B cell (primary cell): ENCODE data around the gene FAM131C. TPM values are rescaled to one million over a fixed set of nuclear protein-coding genes. Genes with fewer than 3 reads are reported as not detected.

Source experiments
- ATAC-seq: fragments of 200-7000 bp; cut with Tn5 transposase; one replicate; pipeline ENCODE4 v1.10.0; 2021; ENCODE audit warnings: low read depth, mild to moderate bottlenecking, moderate number of reproducible peaks, moderate library complexity
- CTCF ChIA-PET: fragments of 350-600 bp; sonication (Branson Sonifier 250); formaldehyde crosslinking; loops from one replicate; lab custom pipeline; 2021; ENCODE audit warnings: antibody characterized with exemption, inconsistent platforms; lab: Charles Lee
- POLR2A ChIA-PET: fragments of 350-600 bp; sonication (Branson Sonifier 250); formaldehyde crosslinking; loops from one replicate; lab custom pipeline; 2021; ENCODE audit warnings: antibody characterized with exemption; lab: Charles Lee
- DNase-seq: peaks from one replicate; pipeline ENCODE4 v3.0.0; 2013
- H2AFZ ChIP-seq: 2 replicates; pipeline ENCODE4 v1.6.1; 2012; ENCODE audit warnings: mild to moderate bottlenecking, low read depth, low read length; ENCODE audit not compliant: insufficient read depth, poor library complexity, severe bottlenecking
- H3K27ac ChIP-seq, 2 donors: 1 replicate in 1 of 2; 2 replicates in 1 of 2; pipeline ENCODE4 v1.5.1; 2012 to 2013; ENCODE audit warnings: low read length in 2 of 2, mild to moderate bottlenecking in 2 of 2, moderate library complexity in 1 of 2
- H3K27me3 ChIP-seq, 4 experiments: fragments of 200-600 bp in 1 of 4; sonication (generic) in 1 of 4; replicated peaks in 1 of 4; 1 replicate in 2 of 4; 2 replicates in 2 of 4; pipeline versions ENCODE4 v1.6.1 to v1.7.0; 2013 to 2016; ENCODE audit warnings: low read length in 3 of 4, mild to moderate bottlenecking in 2 of 4, mixed read lengths in 1 of 4, moderate library complexity in 1 of 4; ENCODE audit not compliant: insufficient read depth in 4 of 4, control insufficient read depth in 3 of 4; ENCODE audit errors: control extremely low read depth in 1 of 4
- H3K36me3 ChIP-seq, 2 experiments: replicated peaks in 1 of 2; 1 replicate in 1 of 2; 2 replicates in 1 of 2; pipeline versions ENCODE4 v1.6.1 to v1.7.1; 2013; ENCODE audit warnings: low read length in 1 of 2; ENCODE audit not compliant: insufficient read depth in 2 of 2, control insufficient read depth in 1 of 2; ENCODE audit errors: control extremely low read depth in 1 of 2, extremely low read depth in 1 of 2
- H3K4me1 ChIP-seq, 2 donors: fragments of 200-600 bp in 1 of 2; sonication (generic) in 1 of 2; 1 replicate in 1 of 2; 2 replicates in 1 of 2; pipeline versions ENCODE4 v1.5.1 to v1.6.1; 2013 to 2017; ENCODE audit warnings: low read length in 2 of 2; ENCODE audit not compliant: control insufficient read depth in 2 of 2, insufficient read depth in 2 of 2
- H3K4me2 ChIP-seq: replicated peaks from 2 replicates; pipeline ENCODE3; 2012; ENCODE audit warnings: mild to moderate bottlenecking, low read depth, low read length; ENCODE audit not compliant: poor library complexity, severe bottlenecking
- H3K4me3 ChIP-seq, 5 experiments: fragments of 200-600 bp in 1 of 5; sonication (generic) in 1 of 5; 1 replicate in 3 of 5; 2 replicates in 2 of 5; pipeline versions ENCODE4 v1.5.1 to v1.7.0; 2011 to 2016; ENCODE audit warnings: low read length in 4 of 5, mild to moderate bottlenecking in 4 of 5, low read depth in 2 of 5, control low read depth in 1 of 5, moderate library complexity in 1 of 5; ENCODE audit not compliant: insufficient read depth in 1 of 5; ENCODE audit errors: control extremely low read depth in 1 of 5, extremely low read depth in 1 of 5
- H3K79me2 ChIP-seq: fragments of 200-600 bp; sonication (generic); one replicate; pipeline ENCODE4 v1.6.0; 2016; ENCODE audit warnings: low read length; ENCODE audit not compliant: control insufficient read depth, insufficient read depth
- H3K9ac ChIP-seq: fragments of 200-600 bp; sonication (generic); 2 replicates; pipeline ENCODE4 v1.6.1; 2017; ENCODE audit warnings: mild to moderate bottlenecking, low read length, moderate library complexity
- H3K9me3 ChIP-seq, 3 donors: one replicate each; pipeline versions ENCODE4 v1.6.1 to v1.7.1; 2013; ENCODE audit warnings: low read length in 2 of 3; ENCODE audit not compliant: control insufficient read depth in 2 of 3, insufficient read depth in 1 of 3; ENCODE audit errors: control extremely low read depth in 1 of 3
- H4K20me1 ChIP-seq: 2 replicates; pipeline ENCODE4 v1.6.0; 2012; ENCODE audit warnings: mild to moderate bottlenecking, low read length; ENCODE audit not compliant: insufficient read depth, control insufficient read depth, poor library complexity, severe bottlenecking
- H3K27ac Mint-ChIP-seq: one replicate; pipeline ENCODE4 v1.8.0; 2021; ENCODE audit warnings: mixed read lengths
- H3K27me3 Mint-ChIP-seq: one replicate; pipeline ENCODE4 v1.8.0; 2021; ENCODE audit warnings: mixed read lengths
- H3K4me1 Mint-ChIP-seq: one replicate; pipeline ENCODE4 v1.8.0; 2021; ENCODE audit warnings: mixed read lengths
- H3K4me3 Mint-ChIP-seq: one replicate; pipeline ENCODE4 v1.8.0; 2021; ENCODE audit warnings: mixed read lengths
- H3K9me3 Mint-ChIP-seq: one replicate; pipeline ENCODE4 v1.8.0; 2022; ENCODE audit warnings: mixed read lengths; ENCODE audit not compliant: insufficient read depth
- CTCF ChIP-seq: fragments of 200-600 bp; IDR thresholded peaks from one replicate; pipeline ENCODE4 v1.8.0; 2022; ENCODE audit warnings: antibody characterized with exemption, mild to moderate bottlenecking
- EZH2 ChIP-seq: IDR thresholded peaks from 2 replicates; pipeline ENCODE4 v1.6.1; 2012; ENCODE audit warnings: borderline replicate concordance, low read depth, mild to moderate bottlenecking, moderate library complexity, low read length; ENCODE audit not compliant: insufficient read depth, poor library complexity, severe bottlenecking
- WGBS: methylation state at CpG from one replicate; pipeline ENCODE4 v1.1.5; 2013; ENCODE audit warnings: missing lambda C conversion rate; ENCODE audit not compliant: insufficient coverage; 5-methylcytosine and 5-hydroxymethylcytosine counted together
- intact Hi-C: fragments of 100-400 bp; cut with micrococcal nuclease; formaldehyde crosslinking; loops from one replicate; pipeline ENCODE4 v1.10.0; 2022
- polyA plus RNA-seq: library from polyadenylated mRNA; depleted of rRNA; stranded (reverse); fragments of >200 nt; gene quantifications from 2 replicates; pipeline ENCODE4 v1.2.3, GENCODE V29; 2012
- total RNA-seq, 2 donors: library from RNA; stranded (reverse); fragments of 120-200 nt in 1 of 2; gene quantifications; 1 replicate in 1 of 2; 2 replicates in 1 of 2; pipeline versions ENCODE4 v1.2.3 to v1.2.4, GENCODE V29; 2013 to 2022

Gene FAM131C
- total and polyA plus RNA-seq, 2 donors (not counting 1 experiment from before 2014, with no cell fraction given) = 0.37 TPM; not detected in 1

GRCh38 chr1:16028237-16029002 is 45.0 kb downstream of the FAM131C start:
- 56% methylated on average over 19 of the region's 19 CpGs for WGBS
- ATAC-seq (no peak), DNase-seq (no peak)
- no peak overlapping the region for H3K27ac ChIP-seq
- ChIA-PET CTCF (no interaction called here), POLR2A (no interaction called here)
- no peak overlapping the region for H3K4me2 ChIP-seq
- no peak overlapping the region for H3K27ac Mint-ChIP-seq
- TF ChIP-seq EZH2 = no peak
- no peak for TF ChIP-seq CTCF
- intact Hi-C loops = no loop called here
- peaks cover 6 to 11% of the 10 kb centered on the region in 2 donors for H3K4me1 ChIP-seq
- H3K27me3 Mint-ChIP-seq = peaks cover 30% of the 10 kb centered on the region
- no peaks in the 10 kb centered on the region for H3K36me3 ChIP-seq
- H4K20me1 ChIP-seq = no peaks in the 10 kb centered on the region
- no peak overlapping the region for H3K9ac ChIP-seq
- H3K27me3 ChIP-seq = peaks cover 0 to 30% (median 6%) of the 10 kb centered on the region in 4 experiments
- no peak overlapping the region for H3K4me3 ChIP-seq
- no peaks in the 10 kb centered on the region for H3K9me3 ChIP-seq
- no peak overlapping the region for H2AFZ ChIP-seq
- no peaks in the 10 kb centered on the region for H3K9me3 Mint-ChIP-seq
- H3K79me2 ChIP-seq = no peaks in the 10 kb centered on the region
- H3K4me3 Mint-ChIP-seq = no peak overlapping the region
- peaks cover 7% of the 10 kb centered on the region for H3K4me1 Mint-ChIP-seq
